ENCODE results near the gene NEURL1. TPM values are rescaled to one million over a fixed set of nuclear protein-coding genes. Genes with fewer than 3 reads are reported as not detected.
"Not testable (repeated sequence)": the region's sequence is repeated elsewhere in the genome, so short reads cannot be mapped to it uniquely, and the experiment has no call there.

NEURL1 gene
- polyA plus RNA-seq, 1 experiment, result 0.58 TPM

- ChIA-PET POLR2A (no interaction called here), CTCF (interaction anchor here (0.6 kb wide), 2 partner anchors 14 to 309 kb away, joined by 3 read pairs; no protein-coding TSS in a partner anchor)
- no peak for DNase-seq (ENCODE audit: low read depth)
- H3K36me3 ChIP-seq (ENCODE audit: control insufficient read depth, insufficient read depth, low read length), result no peaks in the 10 kb centered on the region
- TF ChIP-seq CTCF (IDR thresholded peaks at IDR 0.05; ENCODE audit: insufficient read depth, low read depth, low read length), result no peak
- peaks cover 50% of the 10 kb centered on the region for H3K27me3 ChIP-seq (ENCODE audit: control insufficient read depth, insufficient read depth, low read length)
- H3K4me3 ChIP-seq (ENCODE audit: low read depth, low read length), result no peak overlapping the region
Measured at GRCh38 chr10:103498936-103499638, 5.6 kb downstream of the NEURL1 start.

GRCh38 chr10:103499881-103500280, 6.4 kb downstream of the NEURL1 start:
- Histone ChIP-seq H3K36me3 (ENCODE audit: control insufficient read depth, insufficient read depth, low read length) (no peaks in the 10 kb centered on the region), H3K4me3 (ENCODE audit: low read depth, low read length) (no peak overlapping the region), H3K27me3 (ENCODE audit: control insufficient read depth, insufficient read depth, low read length) (peaks cover 44% of the 10 kb centered on the region)
- TF ChIP-seq CTCF (IDR thresholded peaks at IDR 0.05; ENCODE audit: insufficient read depth, low read depth, low read length), result no peak
- DNase-seq (ENCODE audit: low read depth), result no peak
- POLR2A ChIA-PET, result no interaction called here
- CTCF ChIA-PET, result no interaction called here

- no peak for DNase-seq (ENCODE audit: low read depth)
- TF ChIP-seq CTCF (IDR thresholded peaks at IDR 0.05; ENCODE audit: insufficient read depth, low read depth, low read length), result no peak
- no peak overlapping the region for H3K4me3 ChIP-seq (ENCODE audit: low read depth, low read length)
- H3K36me3 ChIP-seq (ENCODE audit: control insufficient read depth, insufficient read depth, low read length), result no peaks in the 10 kb centered on the region
- ChIA-PET POLR2A (no interaction called here), CTCF (interaction anchor here (1.4 kb wide), 1 partner anchor 9 kb away, joined by 5 read pairs; no protein-coding TSS in a partner anchor)
- H3K27me3 ChIP-seq (ENCODE audit: control insufficient read depth, insufficient read depth, low read length), result peaks cover 38% of the 10 kb centered on the region
Measured at GRCh38 chr10:103500481-103500880, 7.0 kb downstream of the NEURL1 start.

DNA sequence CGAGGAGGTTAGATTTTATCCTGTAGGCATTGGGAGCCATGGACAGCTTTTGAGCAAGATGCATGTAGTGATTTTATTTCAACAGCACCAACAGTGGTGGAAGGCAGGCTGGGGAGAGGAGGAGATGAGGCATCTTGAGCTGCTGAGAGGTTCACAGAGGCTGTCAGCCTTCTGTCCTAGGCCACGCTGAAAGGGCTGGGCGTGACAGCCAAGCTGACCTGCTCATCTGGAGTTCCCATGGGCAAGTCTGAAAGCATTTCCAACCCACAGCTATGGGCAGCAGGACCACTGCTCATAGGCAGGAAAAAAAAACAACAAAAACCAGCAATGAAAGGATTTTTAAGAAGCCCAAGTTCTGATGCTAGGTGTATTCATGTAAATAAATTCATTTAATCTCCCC, 7.7 kb downstream of the NEURL1 start:
- H3K4me3 ChIP-seq (ENCODE audit: low read depth, low read length), result no peak overlapping the region
- peaks cover 43% of the 10 kb centered on the region for H3K27me3 ChIP-seq (ENCODE audit: control insufficient read depth, insufficient read depth, low read length)
- no peaks in the 10 kb centered on the region for H3K36me3 ChIP-seq (ENCODE audit: control insufficient read depth, insufficient read depth, low read length)
- ChIA-PET CTCF (interaction anchor here (0.8 to 1.4 kb wide), 2 partner anchors 9 to 50 kb away, joined by 3 to 5 read pairs; no protein-coding TSS in a partner anchor), POLR2A (no interaction called here)
- DNase-seq (ENCODE audit: low read depth), result no peak
- TF ChIP-seq CTCF (IDR thresholded peaks at IDR 0.05; ENCODE audit: insufficient read depth, low read depth, low read length), result no peak

GRCh38 chr10:103502849-103503660, 9.6 kb downstream of the NEURL1 start:
- Histone ChIP-seq H3K36me3 (ENCODE audit: control insufficient read depth, insufficient read depth, low read length) (no peaks in the 10 kb centered on the region), H3K4me3 (ENCODE audit: low read depth, low read length) (no peak overlapping the region), H3K27me3 (ENCODE audit: control insufficient read depth, insufficient read depth, low read length) (peaks cover 47% of the 10 kb centered on the region)
- no peak for TF ChIP-seq CTCF (IDR thresholded peaks at IDR 0.05; ENCODE audit: insufficient read depth, low read depth, low read length)
- no peak for DNase-seq (ENCODE audit: low read depth)
- ChIA-PET POLR2A (interaction anchor here (0.6 kb wide), 1 partner anchor 20 kb away, joined by 3 read pairs; no protein-coding TSS in a partner anchor), CTCF (interaction anchor here (1.1 to 1.6 kb wide), 2 partner anchors 9 to 11 kb away, joined by 3 to 5 read pairs; no protein-coding TSS in a partner anchor)

DNA sequence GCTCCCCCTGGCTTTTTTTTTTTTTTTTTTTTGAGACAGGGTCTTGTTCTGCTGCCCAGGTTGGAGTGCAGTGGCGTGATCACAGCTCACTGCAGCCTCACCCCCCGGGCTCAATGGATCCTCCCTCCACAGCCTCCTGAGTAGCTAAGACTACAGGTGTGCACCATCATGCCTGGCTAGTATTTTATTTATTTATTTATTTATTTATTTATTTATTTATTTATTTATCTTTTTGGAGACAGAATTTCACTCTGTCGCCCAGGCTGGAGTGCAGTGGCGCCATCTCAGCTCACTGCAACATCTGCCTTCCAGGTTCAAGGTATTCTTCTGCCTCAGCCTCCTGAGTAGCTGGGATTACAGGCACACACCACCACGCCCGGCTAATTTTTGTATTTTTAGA, 10.3 kb downstream of the NEURL1 start:
- H3K36me3 ChIP-seq (ENCODE audit: control insufficient read depth, insufficient read depth, low read length); H3K4me3 ChIP-seq (ENCODE audit: low read depth, low read length); DNase-seq (ENCODE audit: low read depth): not testable (repeated sequence)
- ChIA-PET CTCF (interaction anchor here (1.1 to 1.6 kb wide), 2 partner anchors 9 to 12 kb away, joined by 3 to 5 read pairs; no protein-coding TSS in a partner anchor), POLR2A (interaction anchor here (0.6 kb wide), 1 partner anchor 20 kb away, joined by 3 read pairs; no protein-coding TSS in a partner anchor)
- peaks cover 49% of the 10 kb centered on the region for H3K27me3 ChIP-seq (ENCODE audit: control insufficient read depth, insufficient read depth, low read length)
